Measurements from ENCODE around the gene PADI2.

The PADI2 gene

DNA sequence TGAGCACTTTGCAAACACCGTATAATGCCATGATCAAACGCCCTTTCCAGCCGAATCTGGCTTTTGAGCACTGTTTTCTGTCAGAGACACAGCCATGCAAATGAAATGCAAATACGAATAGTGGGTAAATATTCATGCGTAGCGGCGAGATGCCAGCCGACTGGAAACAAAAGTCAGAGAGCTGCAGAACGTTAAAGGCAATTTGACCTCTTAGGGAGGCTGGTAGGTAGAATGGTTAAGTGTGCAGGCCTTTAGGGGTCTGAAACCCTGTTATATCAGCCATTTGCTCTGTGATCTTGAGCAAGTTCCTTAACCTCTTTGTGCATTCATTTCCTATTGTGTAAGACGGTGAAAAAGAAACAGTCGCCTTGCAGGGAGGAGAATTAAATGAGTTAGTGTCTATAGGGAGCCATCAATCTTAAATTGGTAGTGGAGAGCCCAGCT lies 58.9 kb downstream of the PADI2 start:
- TF ChIP-seq, protein P1, sequence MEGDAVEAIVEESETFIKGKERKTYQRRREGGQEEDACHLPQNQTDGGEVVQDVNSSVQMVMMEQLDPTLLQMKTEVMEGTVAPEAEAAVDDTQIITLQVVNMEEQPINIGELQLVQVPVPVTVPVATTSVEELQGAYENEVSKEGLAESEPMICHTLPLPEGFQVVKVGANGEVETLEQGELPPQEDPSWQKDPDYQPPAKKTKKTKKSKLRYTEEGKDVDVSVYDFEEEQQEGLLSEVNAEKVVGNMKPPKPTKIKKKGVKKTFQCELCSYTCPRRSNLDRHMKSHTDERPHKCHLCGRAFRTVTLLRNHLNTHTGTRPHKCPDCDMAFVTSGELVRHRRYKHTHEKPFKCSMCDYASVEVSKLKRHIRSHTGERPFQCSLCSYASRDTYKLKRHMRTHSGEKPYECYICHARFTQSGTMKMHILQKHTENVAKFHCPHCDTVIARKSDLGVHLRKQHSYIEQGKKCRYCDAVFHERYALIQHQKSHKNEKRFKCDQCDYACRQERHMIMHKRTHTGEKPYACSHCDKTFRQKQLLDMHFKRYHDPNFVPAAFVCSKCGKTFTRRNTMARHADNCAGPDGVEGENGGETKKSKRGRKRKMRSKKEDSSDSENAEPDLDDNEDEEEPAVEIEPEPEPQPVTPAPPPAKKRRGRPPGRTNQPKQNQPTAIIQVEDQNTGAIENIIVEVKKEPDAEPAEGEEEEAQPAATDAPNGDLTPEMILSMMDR (IDR thresholded peaks at IDR 0.05; ENCODE audit: borderline replicate concordance, control extremely low read depth, extremely low read depth, insufficient read depth, missing control alignments), result no peak
- in situ Hi-C loops (cut with MboI; ENCODE audit: low sequenced_read_pairs, unreplicated experiment), result no loop called here
- no peak for DNase-seq (ENCODE audit: low spot score)

DNA sequence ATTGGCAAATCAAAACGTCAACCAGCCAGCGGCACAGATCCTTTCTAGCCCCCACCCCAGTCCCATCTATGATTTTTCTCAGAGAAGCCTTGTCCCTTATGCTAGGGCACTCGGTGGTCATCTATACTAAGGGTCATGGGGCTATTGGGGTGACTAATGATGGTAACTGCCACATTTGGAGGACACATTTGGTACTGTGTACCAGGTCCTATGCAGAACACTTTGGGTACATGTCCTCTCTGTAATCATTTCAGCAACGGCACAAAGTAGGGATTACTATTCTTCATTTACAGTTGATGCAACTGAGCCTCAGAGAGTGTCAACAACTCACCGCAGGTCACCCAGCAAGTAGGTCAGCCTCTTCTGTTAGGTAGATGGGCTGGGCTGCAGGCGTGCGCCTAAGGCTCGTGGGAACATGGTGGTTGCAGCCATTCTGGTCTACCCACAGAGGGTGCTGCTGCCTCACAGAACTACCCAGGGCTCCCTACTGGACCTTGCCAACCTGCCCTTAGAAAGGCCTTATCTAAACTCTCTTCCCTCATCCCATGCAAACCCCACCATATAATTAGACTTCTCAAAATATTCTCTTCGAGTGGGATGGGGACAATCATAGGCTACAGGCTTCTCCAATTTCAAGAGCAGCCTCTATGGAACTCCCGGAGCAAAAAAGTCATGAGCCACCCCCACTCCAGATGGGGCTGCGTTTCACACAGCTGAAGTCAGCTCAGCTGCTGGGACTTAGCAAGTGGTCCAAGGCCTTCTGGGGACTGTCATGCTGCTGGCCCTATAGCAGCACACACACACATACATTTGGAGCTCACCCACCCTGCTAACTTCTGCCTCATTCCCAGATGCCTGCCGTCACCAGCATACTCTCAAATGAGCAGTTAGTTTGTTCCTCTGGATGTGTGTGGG lies 59.6 kb downstream of the PADI2 start:
- TF ChIP-seq, protein P1 (IDR thresholded peaks at IDR 0.05; ENCODE audit: borderline replicate concordance, control extremely low read depth, extremely low read depth, insufficient read depth, missing control alignments), result peak; percentile 86
- in situ Hi-C loops (cut with MboI; ENCODE audit: low sequenced_read_pairs, unreplicated experiment), result no loop called here
- peak; percentile 69 for DNase-seq (ENCODE audit: low spot score)

DNA sequence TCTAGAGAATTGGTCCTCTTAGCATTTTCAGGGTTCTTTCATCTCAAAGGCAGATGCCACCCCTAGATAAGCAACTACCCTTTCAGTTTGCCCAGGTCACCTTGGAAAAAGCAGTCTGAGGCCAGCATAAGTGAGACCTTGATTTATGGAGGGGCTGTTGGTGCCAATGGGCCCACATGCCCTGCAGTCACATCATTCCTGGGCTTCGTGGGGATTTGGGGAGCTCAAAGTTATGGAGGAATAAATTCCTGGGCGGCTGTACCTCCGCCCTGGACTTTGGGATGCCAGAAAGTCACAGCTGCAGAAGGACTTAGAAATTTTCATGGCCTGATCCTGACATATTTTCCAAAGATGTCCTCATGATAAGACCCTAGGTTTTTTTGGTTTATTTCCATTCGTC lies 62.7 kb downstream of the PADI2 start:
- no peak for DNase-seq (ENCODE audit: low spot score)
- in situ Hi-C loops (cut with MboI; ENCODE audit: low sequenced_read_pairs, unreplicated experiment), result no loop called here
- TF ChIP-seq, protein P1 (IDR thresholded peaks at IDR 0.05; ENCODE audit: borderline replicate concordance, control extremely low read depth, extremely low read depth, insufficient read depth, missing control alignments), result no peak

DNA sequence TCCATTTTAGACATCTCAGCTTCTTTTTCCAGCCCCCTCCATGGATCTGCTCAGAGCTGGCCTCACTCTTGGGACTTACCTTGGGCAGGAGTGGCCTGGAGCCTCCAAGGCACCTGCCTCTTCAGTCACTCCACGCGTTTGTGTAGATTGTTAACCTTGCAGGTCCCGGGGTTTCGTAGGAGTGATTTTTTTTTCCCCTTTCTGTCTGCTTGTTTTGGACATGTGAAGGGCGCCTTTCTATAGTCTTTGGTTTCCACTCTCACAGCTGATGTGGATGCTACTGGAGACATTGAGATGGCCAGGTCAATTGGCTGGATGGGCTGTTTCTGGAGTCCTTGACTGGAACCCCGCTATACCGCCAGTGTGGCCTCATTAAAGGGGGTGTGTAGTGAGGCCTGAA lies 63.5 kb downstream of the PADI2 start:
- in situ Hi-C loops (cut with MboI; ENCODE audit: low sequenced_read_pairs, unreplicated experiment), result no loop called here
- no peak for DNase-seq (ENCODE audit: low spot score)
- TF ChIP-seq, protein P1 (IDR thresholded peaks at IDR 0.05; ENCODE audit: borderline replicate concordance, control extremely low read depth, extremely low read depth, insufficient read depth, missing control alignments), result no peak

DNA sequence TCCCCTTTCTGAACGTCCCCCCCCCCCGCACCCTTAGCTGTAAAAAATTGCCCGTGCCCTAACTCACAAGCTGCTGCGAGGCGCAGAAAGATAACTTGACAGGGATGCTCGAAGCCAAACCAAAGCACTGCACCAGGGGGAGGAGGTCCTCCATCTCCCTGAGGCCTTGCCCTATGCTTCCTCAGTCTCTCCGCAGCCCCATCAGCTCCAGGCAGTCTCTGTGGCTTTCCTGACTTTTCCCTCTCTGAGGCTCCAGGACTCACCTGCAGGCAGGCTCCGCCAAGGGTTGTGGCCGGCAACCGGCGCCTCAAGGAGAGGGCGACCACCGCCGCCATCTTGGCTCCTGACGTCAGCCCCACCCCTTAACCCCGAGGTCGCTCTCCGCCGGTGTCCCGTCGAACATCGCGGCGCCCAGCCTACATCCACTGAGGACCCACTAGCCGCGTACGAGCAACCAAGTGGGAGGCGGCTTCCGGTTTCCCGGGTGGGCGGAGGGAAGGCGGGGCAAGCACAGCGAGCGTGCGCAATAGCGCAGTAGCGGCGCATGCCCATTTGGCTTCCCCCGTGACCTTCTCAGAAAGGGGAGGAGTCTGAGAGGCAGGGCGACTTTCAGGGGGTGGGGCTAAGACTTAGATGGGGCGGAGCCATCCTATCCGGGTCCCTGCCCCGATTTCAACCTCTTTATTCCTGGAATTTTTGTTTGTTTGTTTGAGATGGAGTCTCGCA lies 65.4 kb downstream of the PADI2 start, which contains the start of gene SDHB:
Gene SDHB (minus strand): TSS at position 348 of the 726 bp plus-strand sequence. CDS start 13 bp downstream, at position 335.
- TF ChIP-seq, protein P1 (IDR thresholded peaks at IDR 0.05; ENCODE audit: borderline replicate concordance, control extremely low read depth, extremely low read depth, insufficient read depth, missing control alignments), result no peak
- peak; percentile 98 for DNase-seq (ENCODE audit: low spot score)
- in situ Hi-C loops (cut with MboI; ENCODE audit: low sequenced_read_pairs, unreplicated experiment), result no loop called here

DNA sequence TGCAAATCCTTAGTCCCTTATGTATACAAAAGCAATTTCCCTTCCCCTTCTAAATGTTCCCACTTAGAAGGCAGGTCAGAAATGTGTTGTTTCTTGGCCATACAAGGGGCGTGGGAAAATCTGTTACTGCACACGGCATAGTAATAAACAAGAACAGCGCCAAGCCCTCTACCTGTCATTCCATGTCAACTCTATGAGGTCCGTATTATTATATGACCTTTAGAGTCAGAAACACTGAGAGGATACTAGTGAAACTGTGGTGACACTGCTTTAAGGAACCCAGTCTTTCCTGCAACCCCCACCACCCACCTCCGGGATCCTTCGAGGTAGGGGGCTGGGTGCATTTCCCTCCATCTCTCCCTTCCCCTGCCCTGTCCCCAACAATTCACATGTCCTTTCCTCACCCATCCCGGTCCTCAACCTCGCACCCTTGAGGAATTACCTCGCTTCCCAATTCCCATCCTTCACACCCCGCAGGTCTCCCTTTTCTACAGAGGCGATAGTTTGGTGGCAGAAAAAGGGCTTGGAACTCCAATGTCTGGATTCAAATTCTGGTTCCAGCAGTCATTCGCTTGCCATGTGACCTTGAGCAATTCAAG lies 66.1 kb downstream of the PADI2 start:
- DNase-seq (ENCODE audit: low spot score), result no peak
- in situ Hi-C loops (cut with MboI; ENCODE audit: low sequenced_read_pairs, unreplicated experiment), result no loop called here
- TF ChIP-seq, protein P1 (IDR thresholded peaks at IDR 0.05; ENCODE audit: borderline replicate concordance, control extremely low read depth, extremely low read depth, insufficient read depth, missing control alignments), result no peak

Data from GM13976 (cell line).